ENCODE data around the gene SEPTIN1.

The SEPTIN1 gene

DNA sequence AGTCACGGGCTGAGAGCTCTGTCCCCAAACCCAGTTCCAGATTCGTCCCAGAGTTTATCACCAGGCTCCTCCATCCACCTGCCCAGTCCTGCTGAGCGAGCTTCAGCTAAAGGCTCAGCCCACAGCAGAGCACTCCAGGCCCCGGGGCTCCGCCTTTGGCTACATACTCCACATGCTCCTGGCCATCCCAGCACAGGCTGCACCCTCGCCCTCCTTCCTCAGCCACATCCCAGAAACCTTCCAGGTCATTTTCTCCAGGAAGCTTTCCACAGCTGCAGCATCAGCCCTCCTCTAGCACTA is 22.5 kb downstream of the SEPTIN1 start:
- Histone ChIP-seq H3K9me3 (ENCODE audit: insufficient read depth, low read depth, low read length) (no peaks in the 10 kb centered on the region), H3K4me1 (ENCODE audit: insufficient read depth, low read length) (peaks cover 5% of the 10 kb centered on the region; the same call in 1 of the 2 replicates), H3K27me3 (ENCODE audit: insufficient read depth, low read length) (no peaks in the 10 kb centered on the region), H3K9ac (ENCODE audit: low read depth, low read length) (no peak overlapping the region), H3K36me3 (ENCODE audit: insufficient read depth, low read depth, low read length) (peaks cover 14% of the 10 kb centered on the region), H3K4me3 (ENCODE audit: low read length) (no peak overlapping the region), H3K27ac (ENCODE audit: low read length) (no peak overlapping the region)

DNA sequence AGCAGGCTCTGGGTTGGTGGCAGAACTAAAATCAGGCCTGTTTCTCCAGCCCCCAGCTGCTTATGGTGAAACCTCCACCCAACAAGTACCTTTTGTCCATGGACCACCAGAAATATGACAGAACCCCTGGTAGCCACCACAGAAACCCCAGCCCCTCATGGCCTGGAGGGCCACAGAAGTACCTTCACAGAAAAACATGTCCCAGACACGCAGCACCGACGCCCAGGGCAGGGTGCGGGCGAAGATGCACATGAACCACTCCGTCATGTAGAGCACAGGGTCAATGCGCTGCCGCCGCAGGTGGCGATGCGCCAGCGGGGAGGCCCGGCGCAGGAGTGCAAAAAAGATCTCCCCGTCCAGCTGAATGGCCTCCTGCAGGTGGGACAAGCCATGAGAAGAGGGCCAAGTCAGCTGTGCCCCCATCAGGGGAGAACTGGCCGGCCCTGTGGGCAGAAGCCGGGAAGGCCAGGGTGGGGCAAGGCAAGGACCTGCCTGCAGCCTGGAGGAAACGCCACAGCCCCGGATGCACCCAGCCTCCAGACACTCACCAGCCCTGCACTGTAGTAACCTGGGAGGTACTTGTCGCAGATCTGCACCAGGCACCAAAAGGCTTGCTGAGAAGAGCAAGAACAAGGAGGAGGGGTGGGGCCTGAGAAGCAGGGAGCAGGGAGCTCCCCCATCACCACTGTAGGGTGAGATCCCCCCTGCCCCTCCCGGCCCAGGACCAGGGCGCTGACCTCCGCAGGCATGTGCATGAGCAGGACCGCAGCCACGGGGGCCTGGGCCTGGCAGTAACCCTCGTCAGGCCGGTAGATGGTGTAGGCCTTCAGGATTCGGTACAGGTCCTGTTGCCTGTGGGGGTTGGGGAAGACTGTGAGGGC is 23.1 kb downstream of the SEPTIN1 start:
- Histone ChIP-seq H3K4me1 (ENCODE audit: insufficient read depth, low read length) (peaks cover 5% of the 10 kb centered on the region; the same call in 1 of the 2 replicates), H3K27ac (ENCODE audit: low read length) (no peak overlapping the region), H3K9me3 (ENCODE audit: insufficient read depth, low read depth, low read length) (no peaks in the 10 kb centered on the region), H3K27me3 (ENCODE audit: insufficient read depth, low read length) (no peaks in the 10 kb centered on the region), H3K4me3 (ENCODE audit: low read length) (no peak overlapping the region), H3K36me3 (ENCODE audit: insufficient read depth, low read depth, low read length) (peaks cover 10% of the 10 kb centered on the region; the same call in 1 of the 2 replicates), H3K9ac (ENCODE audit: low read depth, low read length) (no peak overlapping the region)

DNA sequence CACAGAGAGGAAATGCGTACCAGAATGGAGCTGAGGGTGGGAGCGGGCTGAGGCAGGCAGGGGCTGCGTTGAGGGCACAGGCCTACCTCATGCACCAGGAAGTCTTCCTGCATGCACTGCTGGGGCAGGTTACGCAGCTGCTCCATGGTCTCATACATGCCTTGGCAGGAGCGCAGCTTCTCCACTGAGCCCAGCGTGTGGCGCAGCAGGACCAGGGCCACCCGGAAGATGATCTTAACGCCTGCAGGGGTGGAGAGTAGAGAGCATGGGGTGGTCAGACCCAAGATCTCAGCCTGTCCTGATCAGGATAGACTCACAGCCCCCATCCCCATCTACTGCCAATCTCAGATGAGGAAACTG is 23.8 kb downstream of the SEPTIN1 start:
- H3K9ac ChIP-seq (ENCODE audit: low read depth, low read length) = no peak overlapping the region
- no peak overlapping the region for H3K27ac ChIP-seq (ENCODE audit: low read length)
- peaks cover 14% of the 10 kb centered on the region for H3K36me3 ChIP-seq (ENCODE audit: insufficient read depth, low read depth, low read length)
- H3K9me3 ChIP-seq (ENCODE audit: insufficient read depth, low read depth, low read length) = no peaks in the 10 kb centered on the region
- no peaks in the 10 kb centered on the region for H3K27me3 ChIP-seq (ENCODE audit: insufficient read depth, low read length)
- peaks cover 10% of the 10 kb centered on the region; the same call in 1 of the 2 replicates for H3K4me1 ChIP-seq (ENCODE audit: insufficient read depth, low read length)
- H3K4me3 ChIP-seq (ENCODE audit: low read length) = no peak overlapping the region

DNA sequence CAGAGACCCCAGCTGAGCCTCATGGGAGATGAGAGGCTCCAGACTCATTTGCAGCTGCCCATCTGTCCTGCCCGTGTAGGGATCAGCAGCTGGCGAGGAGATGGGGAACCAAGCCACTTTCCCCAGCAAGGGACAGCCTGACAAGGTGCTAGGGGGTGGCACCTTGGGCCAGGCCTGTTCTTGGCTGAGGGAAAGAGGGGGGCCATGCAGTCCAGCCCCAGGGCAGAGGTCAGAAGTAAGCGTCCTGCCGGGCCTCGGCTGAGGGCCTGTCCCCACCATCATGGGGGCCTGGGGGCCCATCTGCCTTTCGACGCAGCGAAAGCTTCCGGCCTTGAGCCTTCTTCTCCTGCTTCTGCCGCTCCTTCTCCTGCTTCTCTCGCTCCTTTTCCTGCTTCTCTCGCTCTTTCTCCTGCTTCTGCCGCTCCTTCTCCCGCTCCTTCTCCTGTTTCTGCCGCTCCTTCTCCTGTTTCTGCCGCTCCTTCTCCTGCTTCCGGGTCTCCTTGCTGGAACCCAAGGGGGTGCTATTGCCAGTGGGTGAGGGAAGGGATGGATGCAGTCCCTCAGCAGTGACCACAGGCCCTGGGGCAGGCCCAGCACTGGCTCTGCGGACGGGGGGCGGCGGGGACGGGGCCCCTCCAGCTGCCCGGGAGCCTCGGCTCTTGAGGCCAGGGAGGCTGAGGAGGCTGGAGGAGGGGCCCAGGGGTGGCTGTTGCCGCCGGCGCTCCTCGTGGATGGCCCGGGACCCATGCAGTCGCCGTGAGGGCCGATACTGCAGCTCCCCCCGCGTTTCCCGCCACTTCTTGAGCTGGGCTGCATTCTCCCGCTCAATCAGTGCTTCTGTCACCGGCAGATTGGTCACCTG is 24.4 kb downstream of the SEPTIN1 start:
- Histone ChIP-seq H3K9ac (ENCODE audit: low read depth, low read length) (no peak overlapping the region), H3K36me3 (ENCODE audit: insufficient read depth, low read depth, low read length) (peaks cover 20% of the 10 kb centered on the region), H3K27me3 (ENCODE audit: insufficient read depth, low read length) (no peaks in the 10 kb centered on the region), H3K9me3 (ENCODE audit: insufficient read depth, low read depth, low read length) (no peaks in the 10 kb centered on the region), H3K4me3 (ENCODE audit: low read length) (no peak overlapping the region), H3K4me1 (ENCODE audit: insufficient read depth, low read length) (peaks cover 10% of the 10 kb centered on the region; the same call in 1 of the 2 replicates), H3K27ac (ENCODE audit: low read length) (no peak overlapping the region)

DNA sequence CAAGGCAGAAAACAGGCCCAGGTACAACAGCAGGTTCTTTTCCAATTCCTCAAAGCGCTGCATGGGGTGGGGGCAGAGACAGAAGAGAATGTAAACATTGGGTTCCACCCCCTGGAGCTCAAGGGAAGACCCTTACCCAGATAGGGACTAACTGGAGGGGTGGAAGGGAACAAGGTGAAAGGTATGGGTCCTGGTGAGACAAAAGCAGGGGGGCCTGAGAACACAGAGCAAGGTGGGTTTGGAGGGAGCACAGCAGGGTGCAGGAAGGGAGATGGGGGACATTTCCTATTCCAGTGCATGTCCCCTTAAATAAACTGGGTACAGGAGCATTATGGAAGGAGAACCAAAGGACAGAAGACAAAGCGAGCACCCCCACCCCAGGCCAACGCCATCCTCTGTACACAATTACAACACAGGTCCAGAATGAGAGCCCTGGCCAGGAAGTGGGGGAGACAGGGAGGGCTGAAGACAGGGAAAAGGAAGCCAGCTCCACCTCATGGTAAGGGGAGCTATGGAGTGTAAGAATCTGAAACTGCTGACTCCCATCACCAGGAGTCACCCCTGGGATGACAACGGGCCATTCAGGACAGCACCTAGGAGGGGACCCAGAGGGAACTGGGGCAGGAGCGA is 25.2 kb downstream of the SEPTIN1 start:
- H3K9ac ChIP-seq (ENCODE audit: low read depth, low read length) = no peak overlapping the region
- H3K4me3 ChIP-seq (ENCODE audit: low read length) = no peak overlapping the region
- H3K4me1 ChIP-seq (ENCODE audit: insufficient read depth, low read length) = peaks cover 10% of the 10 kb centered on the region; the same call in 1 of the 2 replicates
- peaks cover 27% of the 10 kb centered on the region for H3K36me3 ChIP-seq (ENCODE audit: insufficient read depth, low read depth, low read length)
- no peaks in the 10 kb centered on the region for H3K27me3 ChIP-seq (ENCODE audit: insufficient read depth, low read length)
- H3K27ac ChIP-seq (ENCODE audit: low read length) = no peak overlapping the region
- no peaks in the 10 kb centered on the region for H3K9me3 ChIP-seq (ENCODE audit: insufficient read depth, low read depth, low read length)

DNA sequence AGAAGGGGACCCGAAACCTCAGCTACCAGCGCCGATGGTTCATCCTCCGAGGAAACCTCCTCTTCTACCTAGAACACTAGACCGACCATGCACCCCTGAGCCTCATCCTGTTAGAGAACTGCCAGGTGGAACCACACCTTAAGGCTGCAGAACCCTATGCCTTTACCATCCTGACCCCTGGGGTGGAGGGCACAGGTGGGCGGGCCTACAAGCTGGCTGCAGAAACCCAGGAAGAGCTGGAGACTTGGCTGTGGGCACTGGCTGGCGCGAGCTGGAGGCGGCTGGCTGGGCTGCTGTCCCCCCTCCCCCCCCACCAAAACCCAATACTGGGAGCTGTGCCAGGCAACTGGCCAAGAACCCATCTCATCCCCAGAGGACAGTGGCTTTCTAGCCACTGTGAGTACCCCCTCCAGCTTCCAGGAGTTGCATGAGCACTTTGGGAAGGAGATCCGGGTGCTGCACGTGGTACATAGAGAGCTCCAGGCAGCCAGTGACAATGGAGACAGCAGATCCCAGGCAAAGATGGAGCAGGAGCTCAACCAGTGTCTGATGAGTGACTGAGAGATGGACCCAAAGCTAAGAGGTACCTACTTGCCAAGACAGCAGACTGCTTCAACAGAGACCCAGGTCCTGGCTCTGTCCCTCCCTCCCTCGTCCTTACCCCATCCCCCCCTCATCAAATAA is 25.8 kb downstream of the SEPTIN1 start:
- H3K27me3 ChIP-seq (ENCODE audit: insufficient read depth, low read length) = no peaks in the 10 kb centered on the region
- peaks cover 10% of the 10 kb centered on the region; the same call in 1 of the 2 replicates for H3K4me1 ChIP-seq (ENCODE audit: insufficient read depth, low read length)
- H3K36me3 ChIP-seq (ENCODE audit: insufficient read depth, low read depth, low read length) = peaks cover 34% of the 10 kb centered on the region
- peak overlapping the region; percentile 97; the same call in 1 of the 2 replicates for H3K9ac ChIP-seq (ENCODE audit: low read depth, low read length)
- H3K27ac ChIP-seq (ENCODE audit: low read length) = peak overlapping the region; percentile 73
- H3K9me3 ChIP-seq (ENCODE audit: insufficient read depth, low read depth, low read length) = no peaks in the 10 kb centered on the region
- peak overlapping the region; percentile 100 for H3K4me3 ChIP-seq (ENCODE audit: low read length)

DNA sequence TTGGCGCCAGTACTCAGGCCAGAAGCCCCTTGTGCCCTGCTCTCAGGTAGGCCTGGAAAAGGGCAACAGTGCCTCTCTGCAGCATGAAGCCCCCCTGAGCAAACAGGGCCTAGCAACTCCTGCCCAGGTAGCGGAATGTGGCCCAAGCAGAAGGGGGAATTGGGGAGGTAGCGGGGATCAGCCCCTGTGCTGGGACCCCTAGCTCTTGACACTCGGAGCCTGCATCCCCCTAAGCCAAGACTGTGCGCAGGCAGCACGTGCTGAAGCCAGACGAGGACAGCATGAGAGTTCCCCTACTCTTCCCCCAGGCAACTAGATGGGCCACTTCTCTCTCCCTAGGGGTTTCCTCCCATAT is 26.4 kb downstream of the SEPTIN1 start:
- H3K27ac ChIP-seq (ENCODE audit: low read length) = peak overlapping the region; percentile 73
- H3K27me3 ChIP-seq (ENCODE audit: insufficient read depth, low read length) = no peaks in the 10 kb centered on the region
- peaks cover 40% of the 10 kb centered on the region for H3K36me3 ChIP-seq (ENCODE audit: insufficient read depth, low read depth, low read length)
- H3K4me1 ChIP-seq (ENCODE audit: insufficient read depth, low read length) = peaks cover 10% of the 10 kb centered on the region; the same call in 1 of the 2 replicates
- peak overlapping the region; percentile 100 for H3K4me3 ChIP-seq (ENCODE audit: low read length)
- peak overlapping the region; percentile 97 for H3K9ac ChIP-seq (ENCODE audit: low read depth, low read length)
- H3K9me3 ChIP-seq (ENCODE audit: insufficient read depth, low read depth, low read length) = no peaks in the 10 kb centered on the region

DNA sequence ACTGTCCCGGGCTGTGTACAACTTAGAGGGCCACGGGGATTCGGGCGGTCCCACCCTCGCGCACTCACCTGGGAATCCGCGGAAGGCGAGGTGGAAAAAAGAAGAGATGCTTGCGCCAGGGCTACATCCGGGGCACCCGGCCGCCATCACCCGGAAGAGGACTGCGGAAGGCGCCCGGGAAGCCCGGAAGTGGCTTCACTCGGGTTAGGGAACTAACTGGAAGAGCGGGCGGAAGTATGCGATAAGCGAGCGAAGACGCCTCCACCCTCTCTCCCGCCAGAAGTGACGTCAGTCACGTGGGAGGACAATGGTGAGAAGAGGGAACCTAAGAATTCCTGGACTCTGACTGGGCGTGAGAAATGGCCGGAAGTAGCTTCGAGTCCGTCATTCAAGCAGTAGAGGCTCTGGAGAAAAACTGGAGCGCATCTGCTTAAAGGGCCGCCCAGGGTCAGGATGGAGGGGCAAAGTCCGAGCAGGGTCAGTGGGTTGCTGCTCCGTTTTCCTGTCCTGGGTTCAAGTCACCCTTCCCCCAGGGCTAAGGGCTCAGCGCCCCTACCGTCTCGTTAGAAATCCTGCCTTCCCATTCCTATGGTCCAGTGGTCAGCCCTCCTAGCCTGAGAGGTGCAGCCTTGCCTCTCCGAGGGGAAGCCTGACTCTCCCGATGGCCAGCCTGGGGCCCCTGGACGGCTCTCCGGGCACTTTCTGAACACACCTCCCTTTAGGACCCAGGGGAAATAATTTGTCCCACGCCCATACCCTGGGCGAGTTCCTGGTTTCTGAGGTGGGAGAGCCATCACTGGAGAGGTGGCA is 27.0 kb downstream of the SEPTIN1 start, which contains the start of gene CD2BP2:
Gene CD2BP2, minus strand, starts transcription at position 165 of the 810 bp plus-strand sequence. CDS start 627 bp downstream, outside the sequence.
- Histone ChIP-seq H3K4me1 (ENCODE audit: insufficient read depth, low read length) (peaks cover 10% of the 10 kb centered on the region; the same call in 1 of the 2 replicates), H3K36me3 (ENCODE audit: insufficient read depth, low read depth, low read length) (peaks cover 46% of the 10 kb centered on the region), H3K9me3 (ENCODE audit: insufficient read depth, low read depth, low read length) (no peaks in the 10 kb centered on the region), H3K9ac (ENCODE audit: low read depth, low read length) (peak within 1 kb of the TSS; percentile 97), H3K4me3 (ENCODE audit: low read length) (peak within 1 kb of the TSS; percentile 100), H3K27me3 (ENCODE audit: insufficient read depth, low read length) (no peaks in the 10 kb centered on the region), H3K27ac (ENCODE audit: low read length) (peak within 1 kb of the TSS; percentile 73)

DNA sequence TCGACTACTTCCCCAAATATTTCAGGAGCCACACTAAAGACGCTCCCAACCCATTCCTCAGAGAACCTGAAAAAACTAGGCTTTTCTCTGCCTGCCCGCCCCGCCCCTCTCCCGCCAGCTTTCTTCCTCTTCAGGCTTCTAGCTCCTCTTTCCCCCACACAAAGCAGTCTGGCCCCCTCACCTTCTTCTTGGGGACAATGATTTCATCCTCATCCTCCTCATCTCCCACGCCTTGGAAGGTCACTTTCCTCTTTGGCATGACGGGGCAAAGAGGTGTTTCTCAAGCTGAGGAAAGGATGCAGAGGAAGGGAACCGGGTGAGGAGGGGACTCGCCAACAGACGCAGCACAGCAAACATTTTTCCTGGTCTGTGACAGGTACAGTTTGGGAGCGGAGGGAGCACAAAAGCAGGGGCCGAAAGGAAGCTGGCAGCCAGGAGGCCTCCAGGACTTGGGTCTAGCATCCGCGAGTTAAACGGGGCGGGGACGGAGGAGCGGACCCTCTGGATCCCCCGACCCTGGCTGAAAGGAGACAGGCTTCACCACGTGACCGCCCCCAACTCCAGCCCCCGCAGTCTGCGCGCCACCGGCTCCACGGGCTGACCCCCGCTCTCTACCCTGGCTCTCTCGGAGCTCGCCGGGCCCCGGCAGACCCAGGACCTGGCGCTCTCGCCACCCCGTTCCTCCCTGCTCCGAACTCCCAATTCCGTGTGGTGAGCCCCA is 27.8 kb downstream of the SEPTIN1 start:
- H3K9ac ChIP-seq (ENCODE audit: low read depth, low read length) = peak overlapping the region; percentile 97
- H3K4me3 ChIP-seq (ENCODE audit: low read length) = peak overlapping the region; percentile 100
- H3K4me1 ChIP-seq (ENCODE audit: insufficient read depth, low read length) = peaks cover 10% of the 10 kb centered on the region; the same call in 1 of the 2 replicates
- peaks cover 49% of the 10 kb centered on the region for H3K36me3 ChIP-seq (ENCODE audit: insufficient read depth, low read depth, low read length)
- peak overlapping the region; percentile 31 for H3K27ac ChIP-seq (ENCODE audit: low read length)
- H3K27me3 ChIP-seq (ENCODE audit: insufficient read depth, low read length) = no peaks in the 10 kb centered on the region
- H3K9me3 ChIP-seq (ENCODE audit: insufficient read depth, low read depth, low read length) = no peaks in the 10 kb centered on the region
